Measurements from ENCODE around the gene HMCN2. TPM values are rescaled to one million over a fixed set of nuclear protein-coding genes. Genes with fewer than 3 reads are reported as not detected.
"Not testable (repeated sequence)": the region's sequence is repeated elsewhere in the genome, so short reads cannot be mapped to it uniquely, and the experiment has no call there.

Gene HMCN2
- polyA plus RNA-seq, 3 donors, result 0.83 to 0.89 (median 0.86) TPM

GRCh38 chr9:130239741-130240241 is 25.8 kb upstream of the HMCN2 start:
- DNase-seq (ENCODE audit: low read depth in 3 of 3, low spot score in 2 of 3), result no peak

GRCh38 chr9:130240410-130241197 is 25.0 kb upstream of the HMCN2 start:
- DNase-seq (ENCODE audit: low read depth in 3 of 3, low spot score in 2 of 3), result no peak

- DNase-seq (ENCODE audit: low read depth in 3 of 3, low spot score in 2 of 3), result no peak
Measured at GRCh38 chr9:130241198-130241535, 24.4 kb upstream of the HMCN2 start.

GRCh38 chr9:130242270-130243014 is 23.1 kb upstream of the HMCN2 start:
- DNase-seq (ENCODE audit: low read depth in 3 of 3, low spot score in 2 of 3), result no peak

- DNase-seq (ENCODE audit: low read depth in 3 of 3, low spot score in 2 of 3), result no peak
Measured at GRCh38 chr9:130243015-130243881, 22.3 kb upstream of the HMCN2 start.

GRCh38 chr9:130243882-130244170 is 21.7 kb upstream of the HMCN2 start:
- no peak for DNase-seq (ENCODE audit: low read depth in 3 of 3, low spot score in 2 of 3)

- no peak for DNase-seq (ENCODE audit: low read depth in 3 of 3, low spot score in 2 of 3)
Measured at GRCh38 chr9:130244548-130245165, 20.9 kb upstream of the HMCN2 start.

- no peak for DNase-seq (ENCODE audit: low read depth in 3 of 3, low spot score in 2 of 3)
Measured at GRCh38 chr9:130245474-130245873, 20.1 kb upstream of the HMCN2 start.

- no peak for DNase-seq (ENCODE audit: low read depth in 3 of 3, low spot score in 2 of 3)
Measured at GRCh38 chr9:130246126-130246525, 19.4 kb upstream of the HMCN2 start.

GRCh38 chr9:130254747-130255630 is 10.6 kb upstream of the HMCN2 start:
- DNase-seq (ENCODE audit: low read depth in 3 of 3, low spot score in 2 of 3), result no peak

GRCh38 chr9:130255631-130256134 is 9.9 kb upstream of the HMCN2 start:
- no peak for DNase-seq (ENCODE audit: low read depth in 3 of 3, low spot score in 2 of 3)

GRCh38 chr9:130256644-130257043 is 8.9 kb upstream of the HMCN2 start:
- DNase-seq (ENCODE audit: low read depth in 3 of 3, low spot score in 2 of 3), result no peak

- DNase-seq (ENCODE audit: low read depth in 3 of 3, low spot score in 2 of 3), result not testable (repeated sequence)
Measured at GRCh38 chr9:130258137-130258536, 7.4 kb upstream of the HMCN2 start.

- no peak for DNase-seq (ENCODE audit: low read depth in 3 of 3, low spot score in 2 of 3)
Measured at GRCh38 chr9:130259044-130259443, 6.5 kb upstream of the HMCN2 start.

- DNase-seq (ENCODE audit: low read depth in 3 of 3, low spot score in 2 of 3), result no peak
Measured at GRCh38 chr9:130260816-130261765, 4.5 kb upstream of the HMCN2 start.

GRCh38 chr9:130262061-130262745 is 3.4 kb upstream of the HMCN2 start:
- no peak for DNase-seq (ENCODE audit: low read depth in 3 of 3, low spot score in 2 of 3)

- DNase-seq (ENCODE audit: low read depth in 3 of 3, low spot score in 2 of 3), result no peak
Measured at GRCh38 chr9:130262771-130263170, 2.8 kb upstream of the HMCN2 start.

Measured in right renal cortex interstitium (tissue), 3 donors.